Erythroblast (primary cell): ENCODE data around the gene PRAC1.

Experiments
- GATA1 ChIP-seq: IDR thresholded peaks from 2 replicates; pipeline ENCODE4 v1.6.1; 2011; ENCODE audit warnings: low read depth, mild to moderate bottlenecking, control low read depth, low read length, moderate library complexity
- POLR2A ChIP-seq: IDR thresholded peaks from 2 replicates; pipeline ENCODE4 v1.6.1; 2011; ENCODE audit warnings: mild to moderate bottlenecking, low read length

DNA sequence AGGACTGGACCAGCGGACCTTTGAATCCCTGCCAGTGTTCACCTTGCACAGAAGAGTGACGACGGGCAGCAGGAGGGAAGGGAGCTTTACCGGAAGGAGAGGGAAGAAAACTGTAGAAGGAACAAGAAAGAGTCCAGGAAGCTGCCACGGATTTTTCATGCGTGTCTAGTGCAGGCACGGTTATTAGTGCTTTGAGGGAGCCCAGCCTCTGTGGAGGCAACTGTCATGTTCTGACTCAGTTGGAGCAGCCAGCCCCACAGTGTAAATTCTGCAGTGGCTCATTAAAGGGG, 12.7 kb upstream of the PRAC1 start:
- TF ChIP-seq POLR2A (no peak), GATA1 (no peak)
